IPS-20b (cell line): ENCODE data around the gene PRSS35.
A peak's percentile ranks its signal among the peaks of the same experiment; 100 is the strongest.

Experiments
- H3K27ac ChIP-seq: one replicate; pipeline ENCODE4 v1.5.1; 2013; ENCODE audit warnings: low read length
- H3K27me3 ChIP-seq: 2 replicates; pipeline ENCODE4 v1.6.1; 2013; ENCODE audit warnings: mild to moderate bottlenecking, low read length, inconsistent platforms; ENCODE audit not compliant: insufficient read depth
- H3K36me3 ChIP-seq: 2 replicates; pipeline ENCODE4 v1.6.1; 2013; ENCODE audit warnings: low read depth, mild to moderate bottlenecking, inconsistent platforms, low read length, moderate library complexity; ENCODE audit not compliant: insufficient read depth
- H3K4me1 ChIP-seq: 2 replicates; pipeline ENCODE4 v1.6.1; 2013; ENCODE audit warnings: mild to moderate bottlenecking, control low read depth, inconsistent platforms, low read length, moderate library complexity; ENCODE audit not compliant: insufficient read depth
- H3K4me3 ChIP-seq: 2 replicates; pipeline ENCODE4 v1.5.1; 2013; ENCODE audit warnings: mild to moderate bottlenecking, low read length, inconsistent platforms
- H3K9ac ChIP-seq: 2 replicates; pipeline ENCODE4 v1.6.1; 2013; ENCODE audit warnings: low read depth, mild to moderate bottlenecking, inconsistent platforms, low read length, moderate library complexity
- H3K9me3 ChIP-seq: 2 replicates; pipeline ENCODE4 v1.6.1; 2013; ENCODE audit warnings: mild to moderate bottlenecking, low read depth, low read length, inconsistent platforms; ENCODE audit not compliant: insufficient read depth

PRSS35 gene, protein sequence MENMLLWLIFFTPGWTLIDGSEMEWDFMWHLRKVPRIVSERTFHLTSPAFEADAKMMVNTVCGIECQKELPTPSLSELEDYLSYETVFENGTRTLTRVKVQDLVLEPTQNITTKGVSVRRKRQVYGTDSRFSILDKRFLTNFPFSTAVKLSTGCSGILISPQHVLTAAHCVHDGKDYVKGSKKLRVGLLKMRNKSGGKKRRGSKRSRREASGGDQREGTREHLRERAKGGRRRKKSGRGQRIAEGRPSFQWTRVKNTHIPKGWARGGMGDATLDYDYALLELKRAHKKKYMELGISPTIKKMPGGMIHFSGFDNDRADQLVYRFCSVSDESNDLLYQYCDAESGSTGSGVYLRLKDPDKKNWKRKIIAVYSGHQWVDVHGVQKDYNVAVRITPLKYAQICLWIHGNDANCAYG

DNA sequence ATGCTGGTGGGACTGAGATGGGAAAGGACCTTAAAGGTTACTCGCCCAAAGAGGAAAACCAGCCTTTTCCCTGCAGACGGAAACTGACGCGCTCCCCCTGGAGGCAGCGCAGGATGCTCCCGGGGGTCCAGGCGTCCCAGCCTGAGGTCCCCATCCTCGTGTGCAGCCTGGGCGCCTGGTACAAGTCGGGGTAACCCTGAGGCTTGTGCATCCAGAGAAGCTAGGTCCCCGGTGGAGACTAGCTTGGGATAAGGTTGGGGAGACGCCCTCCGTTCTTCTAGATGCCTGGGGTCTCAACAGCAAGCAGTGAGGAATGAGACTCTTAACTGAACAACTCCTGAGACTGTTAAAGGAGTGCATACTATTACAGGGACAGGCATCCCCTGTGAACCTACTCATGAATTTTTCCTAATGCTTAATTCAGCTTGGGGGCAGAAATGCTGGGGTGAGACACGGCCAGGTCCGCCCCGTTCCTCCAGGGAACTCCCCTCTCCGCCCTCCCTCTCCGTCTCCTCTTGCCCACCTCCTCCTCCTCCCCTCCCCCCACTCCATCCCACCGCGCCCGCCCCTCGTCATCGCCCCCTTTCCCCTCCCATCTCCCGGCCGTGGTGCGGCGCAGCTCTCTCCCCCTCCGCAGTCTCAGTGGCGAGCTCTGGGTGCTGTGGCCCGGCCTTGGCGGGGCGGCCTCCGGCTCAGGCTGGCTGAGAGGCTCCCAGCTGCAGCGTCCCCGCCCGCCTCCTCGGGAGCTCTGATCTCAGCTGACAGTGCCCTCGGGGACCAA is at the start of gene PRSS35:
TSS of gene PRSS35 (plus strand) at position 634 of the 781 bp plus-strand sequence. CDS start 10,908 bp downstream, outside the sequence.
- no peaks in the 10 kb centered on the region for H3K36me3 ChIP-seq
- H3K27me3 ChIP-seq = peaks cover 14% of the 10 kb centered on the region; the same call in 1 of the 2 replicates
- H3K4me3 ChIP-seq = peak within 1 kb of the TSS; percentile 99
- no peaks in the 10 kb centered on the region for H3K9me3 ChIP-seq
- peak within 1 kb of the TSS; percentile 75; the same call in 1 of the 2 replicates for H3K9ac ChIP-seq
- peak within 1 kb of the TSS; percentile 67 for H3K27ac ChIP-seq
- H3K4me1 ChIP-seq = peaks cover 5% of the 10 kb centered on the region; the same call in 1 of the 2 replicates

DNA sequence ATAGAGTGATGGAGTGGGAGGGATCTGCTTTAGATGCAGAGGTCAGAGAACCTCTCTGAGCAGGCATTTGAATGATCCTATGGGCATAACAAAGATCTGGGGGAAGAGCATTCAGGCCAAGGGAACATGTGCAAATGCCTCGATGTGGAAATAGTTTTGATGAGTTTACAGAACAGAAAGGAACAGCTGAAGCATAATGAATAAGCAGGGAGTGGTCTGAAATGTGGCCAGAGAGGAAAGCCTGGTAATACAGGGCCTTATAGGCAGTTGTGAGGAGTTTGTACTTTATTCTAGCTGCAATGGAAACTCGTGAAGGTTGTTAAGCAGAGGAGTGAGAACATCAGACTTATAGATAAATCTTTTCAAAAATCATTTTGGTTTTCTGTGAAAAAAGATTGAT is 48.4 kb upstream of the PRSS35 start:
- H3K27ac ChIP-seq = no peak overlapping the region
- no peak overlapping the region for H3K4me3 ChIP-seq

DNA sequence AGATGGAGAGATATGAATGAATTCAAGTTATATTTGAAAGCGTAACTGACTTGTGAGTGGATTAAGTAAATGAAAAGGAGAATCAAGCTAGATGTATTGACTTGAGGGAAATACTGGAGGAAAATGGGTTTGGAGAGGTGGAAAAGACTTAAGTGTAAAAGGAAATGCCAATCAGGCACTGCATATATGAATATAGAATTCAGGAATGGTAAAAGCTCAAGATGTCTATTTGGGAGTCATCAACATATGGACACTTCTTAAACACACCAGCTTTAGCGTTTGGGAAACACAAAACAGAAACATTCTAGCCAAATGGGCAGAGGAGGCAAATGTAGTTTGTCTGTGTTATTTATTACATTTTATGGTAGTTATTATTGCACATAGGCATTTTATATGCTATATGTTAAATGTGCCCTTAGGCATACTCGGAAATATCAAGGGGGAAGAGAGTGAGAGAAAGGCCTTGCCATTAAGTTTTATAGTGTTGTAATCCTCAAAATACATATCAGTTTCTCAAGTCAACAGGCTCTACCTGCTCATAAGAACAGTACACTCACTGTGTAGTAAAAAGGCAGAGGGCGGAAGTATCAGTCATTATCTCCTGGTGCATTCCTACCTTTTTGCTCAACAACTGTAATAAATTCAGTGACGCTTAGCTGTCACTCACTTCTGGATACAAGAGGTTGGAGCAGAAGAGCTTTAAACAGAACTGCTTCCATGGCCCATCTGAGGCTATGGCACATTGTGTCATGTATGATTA is 47.8 kb upstream of the PRSS35 start:
- no peak overlapping the region for H3K4me3 ChIP-seq
- H3K9me3 ChIP-seq = no peaks in the 10 kb centered on the region
- H3K27ac ChIP-seq = no peak overlapping the region
- no peaks in the 10 kb centered on the region for H3K36me3 ChIP-seq
- H3K4me1 ChIP-seq = 0 out of 2 replicates have a peak, but pooled peaks cover 3% of the 10 kb centered on the region
- H3K27me3 ChIP-seq = peaks cover 13% of the 10 kb centered on the region
- H3K9ac ChIP-seq = no peak overlapping the region

More for the DNA sequence above, 48.4 kb upstream of the PRSS35 start:
- Histone ChIP-seq H3K36me3 (no peaks in the 10 kb centered on the region), H3K9ac (no peak overlapping the region), H3K27me3 (peaks cover 13% of the 10 kb centered on the region), H3K4me1 (0 out of 2 replicates have a peak, but pooled peaks cover 3% of the 10 kb centered on the region), H3K9me3 (no peaks in the 10 kb centered on the region)

DNA sequence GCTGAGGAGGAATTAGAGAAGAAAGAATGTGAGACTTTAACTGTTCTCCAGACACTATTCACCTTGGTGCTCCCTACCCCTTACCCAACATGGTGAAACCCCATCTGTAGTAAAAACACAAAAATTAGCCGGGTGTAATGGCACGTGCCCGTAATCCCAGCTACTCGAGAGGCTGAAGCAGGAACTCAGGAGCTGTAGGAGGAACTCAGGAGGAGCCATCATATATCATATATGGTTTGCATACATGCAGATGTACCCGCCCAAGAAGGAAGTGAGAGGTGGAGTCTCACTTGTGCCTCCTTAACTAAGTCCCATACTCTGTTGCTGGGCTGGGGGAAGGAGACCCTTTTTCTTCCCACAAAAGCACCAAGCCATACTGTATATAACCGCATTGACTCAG is 46.0 kb upstream of the PRSS35 start:
- H3K27ac ChIP-seq = no peak overlapping the region
- no peaks in the 10 kb centered on the region for H3K9me3 ChIP-seq
- H3K4me1 ChIP-seq = 0 out of 2 replicates have a peak, but pooled peaks cover 3% of the 10 kb centered on the region
- no peak overlapping the region for H3K9ac ChIP-seq
- H3K4me3 ChIP-seq = no peak overlapping the region
- no peaks in the 10 kb centered on the region for H3K36me3 ChIP-seq
- peaks cover 6% of the 10 kb centered on the region for H3K27me3 ChIP-seq

DNA sequence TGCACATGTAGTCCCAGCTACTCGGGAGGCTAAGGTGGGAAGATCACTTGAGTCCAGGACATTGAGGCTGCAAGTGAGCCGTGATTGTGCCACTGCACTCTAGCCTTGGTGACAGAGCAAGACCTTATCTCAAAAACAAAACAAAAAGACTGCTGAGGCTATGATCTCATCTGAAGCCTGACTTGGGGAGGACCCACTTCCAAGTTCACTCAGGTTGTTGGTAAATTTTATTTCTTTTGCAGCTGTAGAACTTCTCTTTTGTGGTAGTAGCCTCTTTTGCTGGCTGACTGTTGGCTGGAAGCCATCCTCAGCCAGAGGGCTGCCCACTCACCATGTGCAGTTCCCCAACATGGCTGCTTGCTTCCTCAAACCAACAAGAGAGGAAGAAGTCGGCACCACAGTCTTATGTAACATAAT is 44.7 kb upstream of the PRSS35 start:
- Histone ChIP-seq H3K9me3 (no peaks in the 10 kb centered on the region), H3K4me3 (no peak overlapping the region), H3K9ac (no peak overlapping the region), H3K27ac (no peak overlapping the region), H3K36me3 (no peaks in the 10 kb centered on the region), H3K27me3 (no peaks in the 10 kb centered on the region), H3K4me1 (0 out of 2 replicates have a peak, but pooled peaks cover 2% of the 10 kb centered on the region)

DNA sequence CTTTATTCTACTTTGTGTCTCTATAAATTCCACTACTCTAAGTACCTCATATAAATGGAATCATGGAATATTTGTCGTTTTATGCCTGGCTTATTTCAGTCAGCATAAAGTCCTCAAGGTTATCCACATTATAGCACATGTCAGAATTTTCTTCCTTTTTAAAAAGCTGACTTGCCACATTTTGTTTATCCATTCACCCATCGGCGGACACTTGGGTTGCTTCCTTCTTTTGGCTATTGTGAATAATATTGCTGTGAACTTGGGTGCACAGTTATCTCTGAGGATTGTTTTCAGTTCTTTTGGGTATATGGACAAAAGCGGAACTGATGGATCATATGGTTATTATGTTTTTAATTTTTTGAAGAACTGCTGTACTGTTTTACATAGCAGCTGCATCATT is 42.3 kb upstream of the PRSS35 start:
- Histone ChIP-seq H3K4me1 (peaks cover 5% of the 10 kb centered on the region; the same call in 1 of the 2 replicates), H3K27ac (no peak overlapping the region), H3K9ac (no peak overlapping the region), H3K27me3 (no peaks in the 10 kb centered on the region), H3K36me3 (no peaks in the 10 kb centered on the region), H3K9me3 (no peaks in the 10 kb centered on the region), H3K4me3 (no peak overlapping the region)

DNA sequence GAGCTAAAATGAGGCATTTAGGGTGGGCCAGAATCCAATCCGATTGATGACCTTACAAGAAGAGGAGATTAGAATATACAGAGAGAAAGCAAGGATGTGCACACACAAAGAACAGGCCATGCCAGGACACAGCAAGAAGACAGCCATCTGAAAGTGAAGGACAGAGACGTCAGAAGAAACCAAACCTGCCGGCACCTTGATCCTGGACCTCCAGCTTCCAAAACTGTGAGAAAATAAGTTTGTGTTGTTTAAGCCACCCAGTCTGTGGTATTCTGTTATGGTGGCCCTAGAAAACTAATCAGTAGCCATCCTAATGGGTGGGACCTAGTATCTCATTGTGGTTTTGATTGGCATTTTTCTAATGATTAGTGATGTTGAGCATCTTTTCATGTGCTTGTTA is 41.7 kb upstream of the PRSS35 start:
- Histone ChIP-seq H3K4me3 (no peak overlapping the region), H3K27ac (no peak overlapping the region), H3K36me3 (no peaks in the 10 kb centered on the region), H3K27me3 (no peaks in the 10 kb centered on the region), H3K9ac (no peak overlapping the region), H3K4me1 (peaks cover 5% of the 10 kb centered on the region; the same call in 1 of the 2 replicates), H3K9me3 (no peaks in the 10 kb centered on the region)

DNA sequence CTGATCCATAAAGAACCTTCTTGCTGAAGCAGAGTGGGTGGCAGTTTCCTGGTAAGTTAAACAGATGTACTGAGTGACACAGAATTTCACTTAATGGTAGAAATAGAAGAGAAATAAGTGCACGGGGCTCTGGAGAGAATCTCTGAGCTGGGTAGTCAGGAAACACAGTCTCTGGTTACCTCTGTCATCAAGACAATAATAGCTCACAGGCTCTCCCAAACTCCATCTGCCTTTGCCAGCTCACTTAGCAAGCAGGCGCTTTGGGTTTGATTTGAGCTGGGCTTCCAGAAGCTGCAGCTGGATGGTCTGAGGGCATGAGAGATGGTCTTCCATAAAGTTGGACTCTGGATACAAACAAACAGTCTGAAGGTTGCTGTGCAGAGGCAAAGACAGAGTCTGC is 39.6 kb upstream of the PRSS35 start:
- no peak overlapping the region for H3K9ac ChIP-seq
- H3K4me3 ChIP-seq = no peak overlapping the region
- no peaks in the 10 kb centered on the region for H3K27me3 ChIP-seq
- H3K4me1 ChIP-seq = peaks cover 5% of the 10 kb centered on the region; the same call in 1 of the 2 replicates
- no peak overlapping the region for H3K27ac ChIP-seq
- H3K36me3 ChIP-seq = no peaks in the 10 kb centered on the region
- H3K9me3 ChIP-seq = no peaks in the 10 kb centered on the region

DNA sequence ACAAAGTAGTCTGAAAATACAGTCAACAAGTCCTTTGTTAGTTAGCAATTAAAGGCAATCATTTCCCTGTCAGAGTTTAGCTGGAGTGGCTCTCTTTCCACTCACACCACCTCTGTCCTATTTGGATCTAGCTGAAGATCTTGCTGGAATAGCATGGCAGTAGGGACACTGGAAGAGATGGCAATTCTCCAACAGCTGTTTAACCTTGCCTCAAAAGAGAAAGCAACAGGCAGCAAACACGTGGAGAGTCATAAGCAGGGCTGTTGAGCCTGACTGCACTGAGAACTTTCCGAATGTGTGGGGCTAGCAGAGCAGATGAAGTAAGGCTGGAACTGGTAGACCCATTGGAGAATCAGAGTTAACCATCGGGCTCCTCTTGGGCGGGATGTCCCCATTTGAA is 38.0 kb upstream of the PRSS35 start:
- H3K4me3 ChIP-seq = no peak overlapping the region
- H3K4me1 ChIP-seq = peaks cover 5% of the 10 kb centered on the region; the same call in 1 of the 2 replicates
- no peak overlapping the region for H3K27ac ChIP-seq
- H3K36me3 ChIP-seq = no peaks in the 10 kb centered on the region
- H3K9me3 ChIP-seq = no peaks in the 10 kb centered on the region
- H3K27me3 ChIP-seq = no peaks in the 10 kb centered on the region
- H3K9ac ChIP-seq = no peak overlapping the region

DNA sequence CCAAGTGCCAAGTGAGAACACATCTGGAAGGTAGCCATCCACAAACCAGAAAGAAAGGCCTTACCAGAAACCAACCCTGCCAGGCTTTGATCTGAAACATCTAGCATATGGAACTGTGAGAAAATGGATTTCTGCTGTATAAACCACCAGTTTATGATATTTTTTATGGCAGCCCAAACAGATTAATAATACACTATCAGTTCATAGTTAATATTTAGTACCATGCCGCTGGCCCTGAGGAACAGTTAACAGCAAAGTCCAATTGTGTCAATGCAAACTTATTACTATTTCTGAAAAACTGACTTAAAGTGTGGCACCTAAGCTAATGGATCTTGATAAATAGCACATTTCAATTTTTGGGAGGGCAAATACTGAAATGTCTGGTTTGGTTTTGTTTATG is 35.4 kb upstream of the PRSS35 start:
- no peak overlapping the region for H3K9ac ChIP-seq
- H3K27me3 ChIP-seq = no peaks in the 10 kb centered on the region
- H3K4me3 ChIP-seq = no peak overlapping the region
- H3K9me3 ChIP-seq = no peaks in the 10 kb centered on the region
- H3K36me3 ChIP-seq = no peaks in the 10 kb centered on the region
- H3K27ac ChIP-seq = no peak overlapping the region
- peaks cover 5% of the 10 kb centered on the region; the same call in 1 of the 2 replicates for H3K4me1 ChIP-seq

DNA sequence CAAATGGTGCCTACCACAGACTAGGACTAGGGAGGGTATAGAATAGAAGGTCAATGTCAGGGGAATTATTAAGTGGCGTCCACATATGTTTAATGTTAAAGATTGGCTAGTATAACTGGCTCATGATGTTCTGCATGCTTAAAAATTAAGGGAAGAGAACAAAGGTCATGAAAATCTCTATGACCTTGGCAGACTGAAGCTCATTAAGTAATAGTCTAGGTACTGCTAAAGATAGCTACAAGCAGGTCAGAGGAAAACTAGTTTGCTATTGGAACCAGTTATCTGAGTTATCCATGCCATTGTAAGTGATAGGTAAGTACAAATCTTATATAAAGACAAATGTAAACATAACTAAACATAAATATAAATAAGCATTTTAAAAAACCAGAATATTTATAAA is 32.9 kb upstream of the PRSS35 start:
- no peaks in the 10 kb centered on the region for H3K27me3 ChIP-seq

More for the DNA sequence above, 32.9 kb upstream of the PRSS35 start:
- Histone ChIP-seq H3K4me3 (no peak overlapping the region), H3K36me3 (no peaks in the 10 kb centered on the region), H3K27ac (no peak overlapping the region), H3K9ac (no peak overlapping the region), H3K4me1 (peaks cover 3% of the 10 kb centered on the region; the same call in 1 of the 2 replicates), H3K9me3 (no peaks in the 10 kb centered on the region)
